K562 (cell line): ENCODE results near the gene MAP2K6. TPM values are rescaled to one million over a fixed set of nuclear protein-coding genes. Genes with fewer than 3 reads are reported as not detected.

Source experiments
- ATAC-seq: fragments of 200-7000 bp; cut with Tn5 transposase; 3 replicates; pipeline ENCODE4 v1.9.1; 2020; ENCODE audit warnings: moderate library complexity
- BruUV-seq: library from RNA; stranded (reverse); fragments of 400-500 nt; replicated peaks from 2 replicates; lab custom pipeline; 2021; lab: Mats Ljungman, UMichigan
- CTCF ChIA-PET: fragments of 300-600 bp; formaldehyde crosslinking; extraction: SDS; loops from one replicate; lab custom pipeline; 2021; ENCODE audit warnings: low intra/inter-chr PET ratio; lab: Yijun Ruan, JAX
- POLR2A ChIA-PET: fragments of 300-600, 350-650 bp; sonication (Branson Sonifier 250); formaldehyde crosslinking; extraction: SDS; loops from one replicate; lab custom pipeline; 2021; ENCODE audit warnings: antibody characterized with exemption, inconsistent platforms; lab: Yijun Ruan, JAX
- DNase-seq, 4 experiments: peaks; one replicate each; pipeline versions ENCODE4 v3.0.0 to v3.0.0-alpha.2; 2011 to 2018; ENCODE audit warnings: low spot score in 3 of 4, mixed read lengths in 3 of 4; ENCODE audit errors: extremely low read depth in 1 of 4
- FAIRE-seq: peaks from 2 replicates; lab custom pipeline; 2011; peaks lifted over from hg19 to GRCh38; lab: Jason Lieb, UNC
- H2AFZ ChIP-seq: 2 replicates; pipeline ENCODE4 v1.6.0; 2011; ENCODE audit warnings: low read depth, low read length, control low read depth, inconsistent platforms
- H3K27ac ChIP-seq: fragments of 200-600 bp; 3 replicates; pipeline ENCODE4 v1.8.0; 2011; ENCODE audit warnings: low read depth, mild to moderate bottlenecking, control low read depth, inconsistent platforms, low read length, moderate library complexity, mixed read lengths; ENCODE audit errors: extremely low read depth
- H3K27me3 ChIP-seq, 2 experiments: fragments of 300-600 bp in 1 of 2; 2 replicates in 1 of 2; 3 replicates in 1 of 2; pipeline versions ENCODE4 v1.6.0 to v1.8.0; 2011; ENCODE audit warnings: inconsistent platforms in 2 of 2, low read length in 2 of 2, mild to moderate bottlenecking in 1 of 2, mixed read lengths in 1 of 2, moderate library complexity in 1 of 2; ENCODE audit not compliant: control insufficient read depth in 2 of 2, insufficient read depth in 2 of 2
- H3K36me3 ChIP-seq: fragments of 300-600 bp; 3 replicates; pipeline ENCODE4 v1.8.0; 2011; ENCODE audit warnings: mild to moderate bottlenecking, low read length, inconsistent platforms; ENCODE audit not compliant: control insufficient read depth, insufficient read depth
- H3K4me1 ChIP-seq, 2 experiments: fragments of 200-600 bp in 1 of 2; replicated peaks in 1 of 2; 2 replicates in 1 of 2; 3 replicates in 1 of 2; pipeline versions ENCODE4 v1.5.1 to v1.8.0; 2011; ENCODE audit warnings: inconsistent platforms in 2 of 2, low read length in 2 of 2, mild to moderate bottlenecking in 1 of 2, mixed read lengths in 1 of 2, moderate library complexity in 1 of 2; ENCODE audit not compliant: control insufficient read depth in 2 of 2, insufficient read depth in 2 of 2
- H3K4me2 ChIP-seq: 2 replicates; pipeline ENCODE4 v1.6.1; 2011; ENCODE audit warnings: low read length, control low read depth, inconsistent platforms, mixed read lengths; ENCODE audit not compliant: insufficient read depth
- H3K4me3 ChIP-seq: fragments of 200-600 bp; sonication (generic), shearing (Covaris generic); 2 replicates; pipeline ENCODE4 v1.5.1; 2016; ENCODE audit warnings: control low read depth, inconsistent platforms
- H3K79me2 ChIP-seq: fragments of 200-600 bp; 3 replicates; pipeline ENCODE4 v1.8.0; 2011; ENCODE audit warnings: low read length, inconsistent platforms; ENCODE audit not compliant: control insufficient read depth, insufficient read depth
- H3K9ac ChIP-seq, 2 experiments: 2 replicates each; pipeline versions ENCODE4 v1.6.0 to v1.6.1; 2011; ENCODE audit warnings: low read depth in 2 of 2, low read length in 2 of 2, control low read depth in 1 of 2, inconsistent platforms in 1 of 2, mild to moderate bottlenecking in 1 of 2, mixed read lengths in 1 of 2; ENCODE audit not compliant: insufficient read depth in 1 of 2
- H3K9me1 ChIP-seq: one replicate; pipeline ENCODE4 v1.6.0; 2011; ENCODE audit warnings: inconsistent platforms, mild to moderate bottlenecking, low read length, moderate library complexity; ENCODE audit not compliant: control insufficient read depth, insufficient read depth
- H3K9me3 ChIP-seq: replicated peaks from 2 replicates; pipeline ENCODE4 v1.5.1; 2011; ENCODE audit warnings: low read depth, low read length, inconsistent platforms; ENCODE audit not compliant: control insufficient read depth, insufficient read depth
- H4K20me1 ChIP-seq: replicated peaks from 2 replicates; pipeline ENCODE4 v1.6.1; 2011; ENCODE audit warnings: low read length, inconsistent platforms, mixed read lengths; ENCODE audit not compliant: control insufficient read depth, insufficient read depth
- CEBPG ChIP-seq, 3 experiments: fragments of 200-800 bp in 1 of 3; sonication (Bioruptor generic) in 1 of 3; sonication (generic) in 1 of 3; formaldehyde crosslinking in 1 of 3; IDR thresholded peaks in 2 of 3; conservative IDR thresholded peaks in 1 of 3; 2 replicates each; pipeline versions ENCODE4 v1.6.1 to v1.8.0; 2016 to 2022; ENCODE audit warnings: missing compliant biosample characterization in 2 of 3, missing genetic modification characterization in 2 of 3, mild to moderate bottlenecking in 1 of 3, missing genetic modification reagents in 1 of 3
- FOXK1 ChIP-seq: sonication (generic); formaldehyde crosslinking; IDR thresholded peaks from 2 replicates; pipeline ENCODE4 v1.8.0; 2022; ENCODE audit warnings: missing genetic modification reagents, mild to moderate bottlenecking, borderline replicate concordance
- NCOA4 ChIP-seq: fragments of 450-650 bp; IDR thresholded peaks from 2 replicates; pipeline ENCODE4 v1.6.1; 2018; ENCODE audit warnings: mild to moderate bottlenecking; ENCODE audit not compliant: partially characterized antibody
- ZFP30 ChIP-seq: fragments of 250-450 bp; sonication (Bioruptor Pico); IDR thresholded peaks from 2 replicates; pipeline ENCODE4 v1.8.0; 2022; ENCODE audit warnings: moderate library complexity, mild to moderate bottlenecking, inconsistent platforms, borderline replicate concordance
- WGBS: fragments of 100-300 bp; shearing (Covaris generic); methylation state at CpG from one replicate; pipeline ENCODE4 v1.1.6; 2016; ENCODE audit warnings: low coverage, mixed read lengths; ENCODE audit not compliant: insufficient coverage; ENCODE audit errors: missing lambda C conversion rate; 5-methylcytosine and 5-hydroxymethylcytosine counted together
- in situ Hi-C: fragments of 300-500 bp; cut with MboI; formaldehyde crosslinking; loops from 4 replicates; pipeline ENCODE4 v1.15.0; 2018; ENCODE audit warnings: inconsistent platforms, mixed read lengths
- intact Hi-C: fragments of 100-400 bp; cut with micrococcal nuclease; formaldehyde crosslinking; loops from 2 replicates; pipeline ENCODE4 v1.14.2; 2022
- polyA plus RNA-seq, 8 experiments: library from polyadenylated mRNA; depleted of rRNA in 4 of 8; stranded (reverse) in 5 of 8; unstranded in 3 of 8; fragments of >200 nt; fragmentation: Nextera tagmentation in 2 of 8; fragmentation: Illumina TruSeq in 1 of 8; extraction: Ambion mirVana in 2 of 8; extraction: Trizol in 1 of 8; gene quantifications; 2 replicates each; pipeline versions ENCODE4 v1.2.1 to v1.2.3, GENCODE V29; 2011 to 2014; ENCODE audit warnings: inconsistent platforms in 1 of 8, missing spikeins in 1 of 8
- total RNA-seq, 7 experiments: library from RNA; depleted of rRNA in 6 of 7; stranded (reverse); fragments of >200 nt in 6 of 7; fragmentation: Illumina TruSeq in 2 of 7; extraction: Trizol in 2 of 7; gene quantifications; 2 replicates each; pipeline versions ENCODE4 v1.2.1 to v1.2.3, GENCODE V29; 2011 to 2021; ENCODE audit warnings: low replicate concordance in 1 of 7

The MAP2K6 gene
- total and polyA plus RNA-seq, 9 of the 15 experiments (the other 6 are each of a cell fraction or from before 2014, with no cell fraction given), result 0.07 to 0.13 TPM; not detected in 7

DNA sequence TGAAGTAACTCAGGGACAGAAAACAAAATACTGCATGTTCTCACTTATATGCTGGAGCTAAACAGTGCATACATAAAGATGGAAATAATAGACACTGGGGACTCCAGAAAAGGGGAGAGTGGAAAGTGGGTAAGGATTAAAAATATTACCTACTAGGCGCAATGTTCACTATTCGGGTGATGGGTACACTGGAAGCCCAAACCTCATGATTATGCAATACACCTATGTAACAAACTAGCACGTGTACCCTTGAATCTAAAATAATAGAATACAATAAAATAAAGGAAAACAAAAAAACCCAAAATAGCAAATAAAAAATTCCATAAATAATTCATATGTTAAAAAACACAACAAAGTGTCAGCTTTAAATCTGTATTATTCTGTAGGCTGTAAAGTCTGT is 56.9 kb downstream of the MAP2K6 start:
- TF ChIP-seq ZFP30 (CRISPR knock-in tag), result no peak
- no peak for TF ChIP-seq CEBPG (CRISPR knock-in tag; IDR thresholded peaks at IDR 0.05)
- peak in 1 of 2 experiments; percentile 43; a peak in 1 of 4 replicates for TF ChIP-seq CEBPG (tag; conservative IDR thresholded peaks at IDR 0.05 in 1 of 2, IDR thresholded peaks at IDR 0.05 in 1 of 2)
- TF ChIP-seq FOXK1 (CRISPR knock-in tag), result no peak
- TF ChIP-seq NCOA4, result no peak
- Histone ChIP-seq H3K9me3 (no peaks in the 10 kb centered on the region), H3K4me3 (no peak overlapping the region), H3K9me1 (no peaks in the 10 kb centered on the region), H2AFZ (no peak overlapping the region), H3K27ac (no peak overlapping the region), H3K27me3 (peaks cover 0 to 3% of the 10 kb centered on the region in 2 experiments; a peak in 1 of 5 replicates), H3K4me2 (no peak overlapping the region), H4K20me1 (no peaks in the 10 kb centered on the region), H3K9ac (no peak overlapping the region), H3K36me3 (no peaks in the 10 kb centered on the region), H3K79me2 (no peaks in the 10 kb centered on the region), H3K4me1 (no peaks in the 10 kb centered on the region)
- WGBS, result 0% methylated on average over 3 of the region's 3 CpGs
- ChIA-PET CTCF (no interaction called here), POLR2A (no interaction called here)
- ATAC-seq (no peak), FAIRE-seq (no peak), DNase-seq (no peak)
- intact Hi-C loops, result no loop called here
- BruUV-seq, result no TSS peak
- in situ Hi-C loops, result no loop called here
